Measurements from ENCODE around the gene GBP1. TPM values are rescaled to one million over a fixed set of nuclear protein-coding genes. Genes with fewer than 3 reads are reported as not detected.

The GBP1 gene
- total RNA-seq, 1 donor from 2014 or later: 27.6 TPM

DNA sequence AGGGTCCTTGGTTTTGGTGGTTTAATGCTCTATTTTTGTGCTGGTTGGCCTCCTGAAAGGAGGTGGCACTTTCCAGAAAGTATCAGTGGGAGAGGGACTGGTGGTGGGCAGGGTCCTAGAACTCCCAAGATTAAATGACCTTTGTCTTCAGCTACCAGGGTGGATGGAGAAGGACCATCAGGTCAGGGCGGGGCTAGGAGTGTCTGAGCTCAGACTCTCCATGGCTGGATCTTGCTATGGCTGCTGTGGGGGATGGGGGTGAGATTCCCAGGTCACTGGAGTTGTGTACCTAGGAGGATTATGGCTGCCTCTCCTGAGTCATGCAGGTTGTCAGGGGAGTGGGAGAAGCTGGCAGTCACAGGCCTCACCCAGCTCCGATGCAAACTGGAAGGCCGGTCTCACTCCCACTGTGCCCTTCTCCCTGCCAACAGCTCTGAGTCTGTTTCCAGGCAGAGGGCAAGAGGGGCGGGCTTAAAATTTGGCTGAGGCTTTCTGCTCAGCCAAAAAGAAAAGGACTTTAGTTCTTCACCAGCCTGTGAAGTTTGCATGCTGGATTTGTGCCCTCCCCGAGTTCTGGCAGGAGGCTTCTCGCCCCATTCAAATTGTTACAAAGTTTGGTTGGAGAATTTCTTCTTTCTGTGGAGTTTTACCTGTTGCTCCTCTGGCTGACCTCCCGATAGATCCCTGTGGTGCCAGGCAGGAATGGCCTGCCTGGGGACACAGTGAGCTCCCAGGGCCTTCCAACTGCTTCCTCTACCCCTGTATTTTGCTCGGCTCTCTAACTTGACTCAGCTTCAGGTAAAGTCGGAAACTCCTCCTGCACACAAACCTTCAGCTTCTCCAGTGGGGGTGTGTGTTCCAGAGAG is 59.5 kb downstream of the GBP1 start:
- DNase-seq: no peak

Other genes starting within 250 kb of the GBP1 start
- gene GTF2B, start 173.6 kb downstream of the GBP1 start, total RNA-seq: 32.7 and 41.4 TPM in 2 replicates
- gene KYAT3, start 72.6 kb downstream of the GBP1 start, total RNA-seq: 15.5 and 45.0 TPM in 2 replicates
- gene RBMXL1, start 72.6 kb downstream of the GBP1 start, total RNA-seq: 10.0 and 14.3 TPM in 2 replicates
- gene GBP3, start 42.3 kb downstream of the GBP1 start, total RNA-seq: 33.4 and 33.6 TPM in 2 replicates
- 65.9 and 97.0 TPM in 2 replicates for gene GBP2, start 60.9 kb upstream of the GBP1 start, total RNA-seq
- gene GBP7, start 110.8 kb upstream of the GBP1 start, total RNA-seq: not detected in 2 replicates
- gene GBP4, start 133.7 kb upstream of the GBP1 start, total RNA-seq: 13.9 and 25.4 TPM in 2 replicates
- gene GBP5, start 207.7 kb upstream of the GBP1 start, total RNA-seq: 0.09 and 0.17 TPM in 2 replicates